Neural cell (in vitro differentiated cells): ENCODE measurements around the gene TADA3. TPM values are rescaled to one million over a fixed set of nuclear protein-coding genes. Genes with fewer than 3 reads are reported as not detected.

ENCODE experiments used
- H2AFZ ChIP-seq: fragments of 200-600, 300-800 bp; sonication (generic), shearing (Covaris generic); 2 replicates; pipeline ENCODE4 v1.6.0; 2014; ENCODE audit warnings: low read depth, mild to moderate bottlenecking, antibody characterized with exemption, low read length, moderate library complexity
- H3F3A ChIP-seq: fragments of 200-600 bp; shearing (Covaris generic); 2 replicates; pipeline ENCODE4 v1.6.1; 2016; ENCODE audit warnings: mild to moderate bottlenecking, moderate library complexity, mixed read lengths, antibody characterized with exemption, low read length; ENCODE audit not compliant: insufficient read depth, poor library complexity, severe bottlenecking
- H3K27ac ChIP-seq: fragments of 200-600, 300-800 bp; sonication (generic), shearing (Covaris generic); 2 replicates; pipeline ENCODE4 v1.5.1; 2014; ENCODE audit warnings: mild to moderate bottlenecking, low read length, moderate library complexity
- H3K27me3 ChIP-seq: fragments of 300-800, 200-600 bp; sonication (generic), shearing (Covaris generic); 2 replicates; pipeline ENCODE4 v1.6.0; 2014; ENCODE audit warnings: mild to moderate bottlenecking, low read depth, low read length, moderate library complexity; ENCODE audit not compliant: insufficient read depth
- H3K36me3 ChIP-seq: fragments of 300-800, 200-600 bp; sonication (generic), shearing (Covaris generic); 2 replicates; pipeline ENCODE4 v1.5.1; 2014; ENCODE audit warnings: mild to moderate bottlenecking, antibody characterized with exemption, low read length, moderate library complexity; ENCODE audit not compliant: insufficient read depth
- H3K4me2 ChIP-seq: fragments of 300-800, 200-600 bp; sonication (generic), shearing (Covaris generic); 2 replicates; pipeline ENCODE4 v1.6.0; 2014; ENCODE audit warnings: mild to moderate bottlenecking, low read length
- H3K4me3 ChIP-seq: fragments of 300-800, 200-600 bp; sonication (generic), shearing (Covaris generic); 2 replicates; pipeline ENCODE4 v1.5.1; 2014; ENCODE audit warnings: mild to moderate bottlenecking, low read length, moderate library complexity
- H3K79me2 ChIP-seq: fragments of 200-600 bp; shearing (Covaris generic); replicated peaks from 2 replicates; pipeline ENCODE4 v1.6.0; 2014; ENCODE audit warnings: mild to moderate bottlenecking, low read length, moderate library complexity; ENCODE audit not compliant: insufficient read depth
- H3K9ac ChIP-seq: fragments of 300-800, 200-600 bp; sonication (generic), shearing (Covaris generic); 2 replicates; pipeline ENCODE4 v1.6.1; 2016; ENCODE audit warnings: mild to moderate bottlenecking, low read length, mixed read lengths
- H3K9me2 ChIP-seq: fragments of 200-600 bp; shearing (Covaris generic); 2 replicates; pipeline ENCODE4 v1.6.1; 2016; ENCODE audit warnings: mild to moderate bottlenecking, low read length, mixed read lengths; ENCODE audit not compliant: insufficient read depth
- H3K9me3 ChIP-seq: fragments of 200-600, 300-800 bp; sonication (generic), shearing (Covaris generic); 2 replicates; pipeline ENCODE4 v1.6.1; 2016; ENCODE audit warnings: mild to moderate bottlenecking, mixed run types, low read length, moderate library complexity, mixed read lengths
- H4K20me1 ChIP-seq: fragments of 200-600 bp; shearing (Covaris generic); 2 replicates; pipeline ENCODE4 v1.6.1; 2016; ENCODE audit warnings: mild to moderate bottlenecking, mixed run types; ENCODE audit not compliant: insufficient read depth
- CTCF ChIP-seq: fragments of 450-650 bp; IDR thresholded peaks from 2 replicates; pipeline ENCODE4 v1.5.1; 2014; ENCODE audit warnings: antibody characterized with exemption, mild to moderate bottlenecking, moderate library complexity; ENCODE audit not compliant: poor library complexity, severe bottlenecking
- EP300 ChIP-seq: fragments of 450-650 bp; conservative IDR thresholded peaks from 2 replicates; pipeline ENCODE4 v1.6.1; 2014; ENCODE audit warnings: antibody characterized with exemption, mild to moderate bottlenecking, moderate library complexity; ENCODE audit not compliant: poor library complexity, severe bottlenecking
- EZH2 ChIP-seq: fragments of 200-600, 300-800 bp; shearing (Covaris generic), sonication (generic); IDR thresholded peaks from 2 replicates; pipeline ENCODE4 v1.6.1; 2014; ENCODE audit warnings: antibody characterized with exemption, low read length, borderline replicate concordance, mild to moderate bottlenecking; ENCODE audit not compliant: insufficient read depth, poor library complexity, severe bottlenecking
- MXI1 ChIP-seq: fragments of 450-650 bp; conservative IDR thresholded peaks from 2 replicates; pipeline ENCODE4 v1.6.1; 2014; ENCODE audit warnings: antibody characterized with exemption, mild to moderate bottlenecking; ENCODE audit not compliant: poor library complexity, severe bottlenecking
- POLR2AphosphoS5 ChIP-seq: IDR thresholded peaks from 2 replicates; pipeline ENCODE4 v1.6.1; 2012
- RAD21 ChIP-seq: fragments of 450-650 bp; conservative IDR thresholded peaks from 2 replicates; pipeline ENCODE4 v1.6.1; 2014; ENCODE audit warnings: antibody characterized with exemption, mild to moderate bottlenecking, moderate library complexity
- REST ChIP-seq: IDR thresholded peaks from 2 replicates; pipeline ENCODE4 v1.6.1; 2012; ENCODE audit warnings: borderline replicate concordance
- SMC3 ChIP-seq: fragments of 450-650 bp; conservative IDR thresholded peaks from 2 replicates; pipeline ENCODE4 v1.6.1; 2014; ENCODE audit warnings: antibody characterized with exemption, mild to moderate bottlenecking, moderate library complexity; ENCODE audit not compliant: poor library complexity
- TAF1 ChIP-seq: IDR thresholded peaks from 2 replicates; pipeline ENCODE4 v1.6.1; 2012; ENCODE audit warnings: low read depth
- polyA plus RNA-seq: library from polyadenylated mRNA; depleted of rRNA; stranded (reverse); fragments of >200 nt; gene quantifications from 2 replicates; pipeline ENCODE4 v1.2.3, GENCODE V29; 2014

The TADA3 gene
- polyA plus RNA-seq, 1 donor from 2014 or later, result 55.4 TPM

- H3K79me2 ChIP-seq, result no peaks in the 10 kb centered on the region
- H3F3A ChIP-seq, result no peaks in the 10 kb centered on the region
- H3K4me2 ChIP-seq, result no peak overlapping the region
- no peak overlapping the region for H3K4me3 ChIP-seq
- no peaks in the 10 kb centered on the region for H3K9me2 ChIP-seq
- TF ChIP-seq EP300, result no peak
- no peak overlapping the region for H3K27ac ChIP-seq
- no peaks in the 10 kb centered on the region for H3K9me3 ChIP-seq
- H4K20me1 ChIP-seq, result no peaks in the 10 kb centered on the region
- no peaks in the 10 kb centered on the region for H3K36me3 ChIP-seq
- no peak overlapping the region for H3K9ac ChIP-seq
- no peak overlapping the region for H2AFZ ChIP-seq
- no peaks in the 10 kb centered on the region for H3K27me3 ChIP-seq
Observed at GRCh38 chr3:9806688-9807589, 14.7 kb upstream of the TADA3 start.

- TF ChIP-seq MXI1 (no peak), EP300 (no peak)
- H3K4me3 ChIP-seq, result no peak overlapping the region
- no peaks in the 10 kb centered on the region for H3K9me2 ChIP-seq
- H3K27ac ChIP-seq, result no peak overlapping the region
- no peak overlapping the region for H2AFZ ChIP-seq
- no peak overlapping the region for H3K9ac ChIP-seq
- H3K79me2 ChIP-seq, result no peaks in the 10 kb centered on the region
- H3K4me2 ChIP-seq, result no peak overlapping the region
- H3K36me3 ChIP-seq, result no peaks in the 10 kb centered on the region
- no peaks in the 10 kb centered on the region for H3K27me3 ChIP-seq
- no peaks in the 10 kb centered on the region for H4K20me1 ChIP-seq
- H3F3A ChIP-seq, result no peaks in the 10 kb centered on the region
- no peaks in the 10 kb centered on the region for H3K9me3 ChIP-seq
Observed at GRCh38 chr3:9806137-9806536, 13.9 kb upstream of the TADA3 start.

GRCh38 chr3:9804996-9805395 is 12.7 kb upstream of the TADA3 start:
- Histone ChIP-seq H3K4me2 (no peak overlapping the region), H2AFZ (no peak overlapping the region), H3K9me2 (no peaks in the 10 kb centered on the region), H4K20me1 (no peaks in the 10 kb centered on the region), H3K9ac (no peak overlapping the region), H3K27me3 (no peaks in the 10 kb centered on the region), H3K36me3 (no peaks in the 10 kb centered on the region), H3F3A (no peaks in the 10 kb centered on the region), H3K4me3 (no peak overlapping the region), H3K9me3 (no peaks in the 10 kb centered on the region), H3K79me2 (no peaks in the 10 kb centered on the region), H3K27ac (no peak overlapping the region)
- TF ChIP-seq CTCF (no peak), EZH2 (no peak), RAD21 (no peak)

GRCh38 chr3:9803494-9803893 is 11.2 kb upstream of the TADA3 start:
- H2AFZ ChIP-seq, result no peak overlapping the region
- H3K9me3 ChIP-seq, result no peaks in the 10 kb centered on the region
- H3K79me2 ChIP-seq, result no peaks in the 10 kb centered on the region
- no peak overlapping the region for H3K4me3 ChIP-seq
- no peaks in the 10 kb centered on the region for H3K9me2 ChIP-seq
- H3K27ac ChIP-seq, result no peak overlapping the region
- no peak overlapping the region for H3K4me2 ChIP-seq
- no peaks in the 10 kb centered on the region for H3K36me3 ChIP-seq
- no peaks in the 10 kb centered on the region for H4K20me1 ChIP-seq
- no peak overlapping the region for H3K9ac ChIP-seq
- no peak for TF ChIP-seq TAF1
- no peak for TF ChIP-seq POLR2AphosphoS5
- no peak for TF ChIP-seq EZH2
- TF ChIP-seq REST, result no peak
- no peak for TF ChIP-seq SMC3
- no peak for TF ChIP-seq RAD21
- no peak for TF ChIP-seq MXI1
- TF ChIP-seq CTCF, result no peak
- TF ChIP-seq EP300, result no peak
- no peaks in the 10 kb centered on the region for H3K27me3 ChIP-seq
- H3F3A ChIP-seq, result no peaks in the 10 kb centered on the region
